Astrocyte (in vitro differentiated cells and primary cell): ENCODE measurements around the gene HLF.

Experiments
- CTCF ChIP-seq: IDR thresholded peaks from 2 replicates; pipeline ENCODE4 v1.5.1; 2011; ENCODE audit warnings: low read depth, mild to moderate bottlenecking, inconsistent platforms, low read length, moderate library complexity; ENCODE audit not compliant: insufficient read depth
- EZH2 ChIP-seq: IDR thresholded peaks from 2 replicates; pipeline ENCODE4 v1.6.1; 2012; ENCODE audit warnings: mild to moderate bottlenecking, low read length, inconsistent platforms; ENCODE audit not compliant: insufficient read depth

- TF ChIP-seq CTCF (no peak), EZH2 (no peak)
Observed at GRCh38 chr17:55299890-55300289, 35.1 kb downstream of the HLF start.
